Activated CD8-positive, alpha-beta memory T cell treated with anti-CD3 and anti-CD28 coated beads for 24 hours (primary cell): ENCODE results near the gene GPR141.

ENCODE experiments used
- DNase-seq: peaks from one replicate; pipeline ENCODE4 v3.0.0-alpha.2; 2020

The GPR141 gene

GRCh38 chr7:37732888-37733287, 49.3 kb downstream of the GPR141 start:
- no peak for DNase-seq

- no peak for DNase-seq
Observed at GRCh38 chr7:37735196-37735595, 51.6 kb downstream of the GPR141 start.

GRCh38 chr7:37738321-37738720, 54.8 kb downstream of the GPR141 start:
- DNase-seq = no peak

GRCh38 chr7:37740398-37740797, 56.8 kb downstream of the GPR141 start:
- DNase-seq = no peak

GRCh38 chr7:37741776-37742175, 58.2 kb downstream of the GPR141 start:
- DNase-seq = no peak

GRCh38 chr7:37751096-37751495, 67.5 kb downstream of the GPR141 start:
- no peak for DNase-seq

- no peak for DNase-seq
Observed at GRCh38 chr7:37753398-37754050, 70.0 kb downstream of the GPR141 start.

- no peak for DNase-seq
Observed at GRCh38 chr7:37756797-37757551, 73.4 kb downstream of the GPR141 start.

- DNase-seq = no peak
Observed at GRCh38 chr7:37757563-37757962, 74.0 kb downstream of the GPR141 start.

- no peak for DNase-seq
Observed at GRCh38 chr7:37758501-37759045, 75.0 kb downstream of the GPR141 start.

GRCh38 chr7:37759526-37759925, 76.0 kb downstream of the GPR141 start:
- no peak for DNase-seq

GRCh38 chr7:37765421-37765829, 81.9 kb downstream of the GPR141 start:
- DNase-seq = no peak

GRCh38 chr7:37765872-37766525, 82.4 kb downstream of the GPR141 start:
- DNase-seq = no peak

- DNase-seq = no peak
Observed at GRCh38 chr7:37768611-37769010, 85.0 kb downstream of the GPR141 start.

GRCh38 chr7:37769291-37769690, 85.7 kb downstream of the GPR141 start:
- DNase-seq = no peak

- DNase-seq = no peak
Observed at GRCh38 chr7:37769726-37770125, 86.2 kb downstream of the GPR141 start.

GRCh38 chr7:37770838-37771237, 87.3 kb downstream of the GPR141 start:
- DNase-seq = no peak

- no peak for DNase-seq
Observed at GRCh38 chr7:37771342-37771741, 87.8 kb downstream of the GPR141 start.

GRCh38 chr7:37771801-37772200, 88.2 kb downstream of the GPR141 start:
- no peak for DNase-seq

GRCh38 chr7:37775921-37776320, 92.4 kb downstream of the GPR141 start:
- DNase-seq = no peak

- DNase-seq = no peak
Observed at GRCh38 chr7:37781156-37781555, 97.6 kb downstream of the GPR141 start.

- no peak for DNase-seq
Observed at GRCh38 chr7:37782166-37782565, 98.6 kb downstream of the GPR141 start.

GRCh38 chr7:37784015-37784414, 100.4 kb downstream of the GPR141 start:
- no peak for DNase-seq
